GM12892 (cell line): ENCODE data around the gene CCDC121.
A peak's percentile ranks its signal among the peaks of the same experiment; 100 is the strongest.

Experiments used
- DNase-seq: peaks from one replicate; pipeline ENCODE4 v3.0.0; 2011; ENCODE audit not compliant: insufficient read length
- FAIRE-seq: peaks from 2 replicates; lab custom pipeline; 2011; peaks lifted over from hg19 to GRCh38; lab: Jason Lieb, UNC
- POLR2A ChIP-seq: IDR thresholded peaks from 2 replicates; pipeline ENCODE4 v1.6.1; 2011; ENCODE audit warnings: low read depth, low read length, control low read depth
- POLR2AphosphoS5 ChIP-seq: IDR thresholded peaks from 2 replicates; pipeline ENCODE4 v1.6.1; 2011; ENCODE audit warnings: low read depth, low read length, control low read depth
- TAF1 ChIP-seq: IDR thresholded peaks from 2 replicates; pipeline ENCODE4 v1.6.1; 2011; ENCODE audit warnings: low read depth, mild to moderate bottlenecking, control low read depth, low read length, borderline replicate concordance

Gene CCDC121

GRCh38 chr2:27591745-27592144 lies 37.1 kb downstream of the CCDC121 start:
- no peak for FAIRE-seq
- TF ChIP-seq TAF1: no peak
- DNase-seq: no peak

DNA sequence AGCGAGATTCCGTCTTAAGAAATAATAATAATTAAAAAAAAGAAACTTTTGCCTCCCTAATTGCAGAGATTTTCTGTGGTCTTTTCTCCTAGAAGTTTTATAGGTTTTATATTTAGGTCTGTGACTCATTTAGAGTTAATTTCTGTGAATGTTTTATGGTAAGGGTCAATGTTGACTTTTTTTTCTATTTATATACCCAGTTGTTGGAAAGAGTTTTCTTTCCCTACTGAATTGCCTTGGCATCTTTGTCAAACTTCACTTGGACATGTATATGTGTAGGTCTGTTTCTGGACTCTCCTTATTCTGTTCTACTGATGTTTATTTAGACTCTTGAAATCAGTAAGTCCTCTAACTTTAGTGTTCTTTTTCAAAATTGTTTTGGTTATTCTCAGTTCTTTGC lies 40.5 kb downstream of the CCDC121 start:
- DNase-seq (no peak), FAIRE-seq (no peak)
- no peak for TF ChIP-seq POLR2AphosphoS5
- no peak for TF ChIP-seq POLR2A
- TF ChIP-seq TAF1: no peak

DNA sequence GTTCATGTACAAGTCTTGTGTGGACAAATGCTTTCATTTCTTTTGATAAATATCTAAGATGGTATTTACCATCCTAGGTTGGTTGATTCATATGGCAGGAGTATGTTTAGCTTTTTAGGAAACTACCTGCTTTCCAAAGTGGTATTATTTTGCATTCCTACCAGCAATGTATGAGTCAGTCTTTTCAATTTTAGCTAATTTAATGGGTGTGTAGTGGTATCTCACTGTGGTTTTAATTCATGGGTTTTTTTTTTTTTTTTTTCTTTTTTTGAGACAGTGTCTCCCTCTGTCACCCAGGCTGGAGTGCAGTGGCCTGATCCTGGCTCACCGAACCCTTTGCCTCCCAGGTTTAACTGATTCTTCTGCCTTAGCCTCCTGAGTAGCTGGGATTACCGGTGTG lies 41.8 kb downstream of the CCDC121 start:
- no peak for TF ChIP-seq POLR2A
- TF ChIP-seq TAF1: no peak
- TF ChIP-seq POLR2AphosphoS5: no peak
- FAIRE-seq (no peak), DNase-seq (no peak)

- DNase-seq (no peak), FAIRE-seq (no peak)
- no peak for TF ChIP-seq POLR2A
- no peak for TF ChIP-seq POLR2AphosphoS5
- no peak for TF ChIP-seq TAF1
Observed at GRCh38 chr2:27584597-27584996, 44.2 kb downstream of the CCDC121 start.

DNA sequence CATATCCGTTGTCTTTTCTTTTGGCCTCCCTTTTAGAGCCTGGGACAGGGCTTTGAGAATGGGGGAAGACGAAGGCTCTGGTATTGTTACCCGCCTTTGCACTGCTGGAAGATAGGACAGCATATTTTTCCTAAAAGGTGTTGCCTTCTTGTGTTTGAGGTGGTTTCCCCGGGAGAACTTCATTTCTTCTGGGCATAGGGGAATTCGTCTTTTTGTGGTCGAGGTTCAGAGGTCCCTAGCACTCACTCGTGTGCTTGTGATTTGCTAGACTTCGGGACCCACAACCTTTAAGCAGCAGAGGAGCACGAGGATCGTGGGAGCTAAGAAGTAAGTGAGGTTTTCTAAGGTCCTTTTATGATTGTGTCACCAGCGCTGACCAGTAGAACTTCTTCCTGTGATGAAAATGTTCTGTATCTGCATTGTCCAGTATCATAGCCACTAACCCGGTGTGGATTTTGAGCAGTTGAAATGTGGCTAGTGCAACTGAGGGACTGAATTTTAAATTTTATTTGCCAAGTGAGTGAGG lies 45.4 kb downstream of the CCDC121 start:
- DNase-seq: no peak
- FAIRE-seq: peak; percentile 36
- TF ChIP-seq TAF1 (no peak), POLR2A (no peak), POLR2AphosphoS5 (no peak)

DNA sequence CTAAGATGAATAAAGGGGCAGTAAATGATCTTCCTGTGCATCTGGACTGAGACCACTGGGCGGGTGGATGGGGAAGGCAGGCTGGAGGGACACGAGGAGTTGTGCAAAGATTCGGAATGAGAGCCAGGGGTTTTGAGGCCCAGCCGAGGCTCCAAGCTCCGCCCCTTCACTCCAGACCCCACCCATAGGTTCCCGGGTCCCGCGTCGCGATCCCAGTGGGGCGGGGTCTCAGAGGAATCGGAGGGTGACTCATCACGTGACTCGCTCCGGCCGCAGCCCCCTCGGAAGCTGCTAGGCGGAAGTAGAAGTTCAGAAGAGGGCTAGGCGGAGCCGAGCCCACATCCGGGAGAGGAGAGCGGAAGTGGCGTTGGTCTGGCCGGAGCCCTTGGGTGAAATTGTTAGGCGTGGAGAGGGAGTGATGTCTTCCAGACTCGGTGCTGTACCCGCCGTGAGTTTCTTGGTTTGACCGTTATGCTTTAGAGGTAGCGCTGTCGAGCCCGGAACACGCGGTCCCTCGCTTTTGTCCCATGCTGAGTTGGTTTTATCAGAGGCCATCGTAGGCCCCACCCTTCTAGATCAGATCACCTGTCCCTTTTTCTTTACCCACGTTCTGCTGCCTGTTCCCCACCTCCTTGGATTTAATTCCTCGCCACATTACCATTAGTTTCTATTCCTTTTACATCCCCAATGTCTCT lies 46.0 kb downstream of the CCDC121 start, which contains the start of gene ZNF512:
TSS of gene ZNF512 (plus strand) at position 348 of the 695 bp plus-strand sequence. CDS start at position 419, 71 bp downstream.
- TF ChIP-seq POLR2AphosphoS5 (peak; percentile 83), TAF1 (peak; percentile 94), POLR2A (peak; percentile 88)
- DNase-seq (peak; percentile 71), FAIRE-seq (peak; percentile 94)

DNA sequence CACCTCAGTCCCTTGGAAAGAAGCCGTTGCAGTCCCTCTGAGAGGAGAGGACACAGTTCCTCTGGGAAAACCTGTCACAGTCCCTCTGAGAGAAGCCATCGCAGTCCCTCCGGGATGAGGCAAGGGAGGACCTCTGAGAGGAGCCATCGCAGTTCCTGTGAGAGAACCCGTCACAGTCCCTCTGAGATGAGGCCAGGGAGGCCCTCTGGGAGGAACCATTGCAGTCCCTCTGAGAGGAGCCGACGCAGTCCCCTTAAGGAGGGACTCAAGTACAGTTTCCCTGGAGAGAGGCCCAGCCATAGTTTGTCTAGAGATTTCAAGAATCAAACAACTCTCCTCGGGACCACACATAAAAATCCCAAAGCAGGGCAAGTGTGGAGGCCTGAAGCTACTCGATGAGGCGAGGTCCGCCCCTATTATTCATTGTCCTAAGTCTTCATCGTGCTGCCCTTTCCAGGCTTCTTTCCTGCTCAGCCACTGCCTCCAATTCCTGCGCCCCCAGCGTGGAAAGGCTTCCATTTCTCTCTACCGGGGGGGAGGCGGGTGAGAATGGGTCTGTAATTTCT lies 46.6 kb downstream of the CCDC121 start:
- FAIRE-seq: no peak
- TF ChIP-seq POLR2A (no peak), TAF1 (no peak), POLR2AphosphoS5 (no peak)
- DNase-seq: no peak

GRCh38 chr2:27581417-27582128 lies 47.2 kb downstream of the CCDC121 start:
- DNase-seq: no peak
- no peak for FAIRE-seq
- TF ChIP-seq TAF1 (no peak), POLR2AphosphoS5 (no peak)
